Right atrium auricular region (tissue), 2 donors: ENCODE results near the gene ALX3. TPM values are rescaled to one million over a fixed set of nuclear protein-coding genes. Genes with fewer than 3 reads are reported as not detected.

ENCODE experiments used
- DNase-seq: peaks from one replicate; pipeline ENCODE4 v3.0.0-alpha.2; 2019; ENCODE audit warnings: low spot score
- H3K27ac ChIP-seq, 2 donors: fragments of 200-600 bp; sonication (generic); 1 replicate in 1 of 2; 2 replicates in 1 of 2; pipeline ENCODE4 v1.5.1; 2016 to 2019
- H3K27me3 ChIP-seq, 2 donors: fragments of 200-600 bp; sonication (generic); one replicate each; pipeline versions ENCODE4 v1.5.1 to v1.6.0; 2017 to 2019
- H3K36me3 ChIP-seq: fragments of 200-600 bp; sonication (generic); one replicate; pipeline ENCODE4 v1.5.1; 2016
- H3K4me1 ChIP-seq, 2 donors: fragments of 200-600 bp; sonication (generic); one replicate each; pipeline versions ENCODE4 v1.5.1 to v1.6.0; 2017 to 2019
- H3K4me3 ChIP-seq, 2 donors: fragments of 200-600 bp; sonication (generic); 1 replicate in 1 of 2; 2 replicates in 1 of 2; pipeline ENCODE4 v1.5.1; 2017 to 2019; ENCODE audit warnings: mild to moderate bottlenecking in 1 of 2, moderate library complexity in 1 of 2
- H3K9me3 ChIP-seq, 2 donors: fragments of 200-600 bp; sonication (generic); one replicate each; pipeline ENCODE4 v1.5.1; 2019
- total RNA-seq, 2 donors: library from RNA; depleted of rRNA; stranded (reverse); fragments of >200 nt; gene quantifications; one replicate each; pipeline ENCODE4 v1.1.0, GENCODE V29; 2016
- TF ChIP-seq, protein P1 (sequence below), 2 donors: fragments of 200-600 bp; sonication (generic); IDR thresholded peaks; one replicate each; pipeline ENCODE4 v1.5.1; 2019; ENCODE audit warnings: antibody characterized with exemption in 2 of 2

ALX3 gene
- total RNA-seq, 2 donors from 2014 or later: not detected

DNA sequence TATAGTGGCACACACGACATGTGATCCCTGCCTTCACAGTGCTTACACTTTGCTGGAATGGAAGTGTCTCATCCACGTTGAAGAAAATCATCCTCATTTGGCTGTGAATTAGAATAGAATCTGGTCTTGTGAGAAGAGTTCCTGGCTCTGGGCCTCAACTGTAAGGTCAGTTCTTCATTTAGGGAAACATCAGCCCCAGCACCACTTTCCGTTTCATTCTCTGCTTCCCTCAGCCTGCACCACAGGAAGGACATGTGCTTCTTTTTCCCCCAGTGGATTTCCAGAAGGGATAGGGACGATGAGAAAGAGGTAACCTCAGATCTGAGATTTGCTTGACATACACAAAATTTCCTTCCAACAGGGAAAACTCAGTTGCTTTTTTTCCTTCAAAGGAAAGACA, 3.7 kb upstream of the ALX3 start:
- no peak overlapping the region for H3K27ac ChIP-seq
- H3K4me3 ChIP-seq: no peak overlapping the region
- no peaks in the 10 kb centered on the region for H3K9me3 ChIP-seq
- TF ChIP-seq, protein P1, sequence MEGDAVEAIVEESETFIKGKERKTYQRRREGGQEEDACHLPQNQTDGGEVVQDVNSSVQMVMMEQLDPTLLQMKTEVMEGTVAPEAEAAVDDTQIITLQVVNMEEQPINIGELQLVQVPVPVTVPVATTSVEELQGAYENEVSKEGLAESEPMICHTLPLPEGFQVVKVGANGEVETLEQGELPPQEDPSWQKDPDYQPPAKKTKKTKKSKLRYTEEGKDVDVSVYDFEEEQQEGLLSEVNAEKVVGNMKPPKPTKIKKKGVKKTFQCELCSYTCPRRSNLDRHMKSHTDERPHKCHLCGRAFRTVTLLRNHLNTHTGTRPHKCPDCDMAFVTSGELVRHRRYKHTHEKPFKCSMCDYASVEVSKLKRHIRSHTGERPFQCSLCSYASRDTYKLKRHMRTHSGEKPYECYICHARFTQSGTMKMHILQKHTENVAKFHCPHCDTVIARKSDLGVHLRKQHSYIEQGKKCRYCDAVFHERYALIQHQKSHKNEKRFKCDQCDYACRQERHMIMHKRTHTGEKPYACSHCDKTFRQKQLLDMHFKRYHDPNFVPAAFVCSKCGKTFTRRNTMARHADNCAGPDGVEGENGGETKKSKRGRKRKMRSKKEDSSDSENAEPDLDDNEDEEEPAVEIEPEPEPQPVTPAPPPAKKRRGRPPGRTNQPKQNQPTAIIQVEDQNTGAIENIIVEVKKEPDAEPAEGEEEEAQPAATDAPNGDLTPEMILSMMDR (IDR thresholded peaks at IDR 0.05): no peak
- H3K27me3 ChIP-seq: peaks cover 12 to 13% of the 10 kb centered on the region in 2 donors
- peaks cover 0 to 14% of the 10 kb centered on the region in 2 donors for H3K4me1 ChIP-seq
- H3K36me3 ChIP-seq: no peaks in the 10 kb centered on the region
- DNase-seq: no peak

DNA sequence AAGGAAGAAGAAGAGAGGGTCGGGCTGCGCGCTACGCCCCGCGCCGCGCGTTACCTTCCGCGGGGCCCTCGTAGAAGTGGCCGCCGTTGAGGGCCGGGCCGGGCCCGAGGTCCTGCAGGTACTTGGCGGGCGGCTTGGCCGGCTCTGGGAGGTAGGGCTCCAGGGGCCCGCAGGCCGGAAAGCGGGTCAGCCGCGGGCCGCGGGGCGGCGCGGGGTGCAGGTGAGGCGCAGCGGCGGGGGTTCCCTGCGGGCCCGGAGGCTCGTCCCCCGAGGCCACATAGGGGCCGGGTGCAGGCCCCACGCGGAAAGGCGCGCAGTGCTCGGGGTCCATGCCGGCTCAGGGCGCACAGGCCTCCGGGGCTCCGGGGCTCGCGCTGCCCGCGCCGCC, 196 bp downstream of the ALX3 start:
- H3K27ac ChIP-seq: no peak overlapping the region
- H3K4me3 ChIP-seq: peak overlapping the region in 1 of 2 donors; percentile 32
- no peaks in the 10 kb centered on the region for H3K36me3 ChIP-seq
- DNase-seq: no peak
- H3K9me3 ChIP-seq: no peaks in the 10 kb centered on the region
- TF ChIP-seq, protein P1 (IDR thresholded peaks at IDR 0.05): no peak
- H3K27me3 ChIP-seq: peaks cover 31 to 35% of the 10 kb centered on the region in 2 donors
- H3K4me1 ChIP-seq: peaks cover 0 to 31% of the 10 kb centered on the region in 2 donors

DNA sequence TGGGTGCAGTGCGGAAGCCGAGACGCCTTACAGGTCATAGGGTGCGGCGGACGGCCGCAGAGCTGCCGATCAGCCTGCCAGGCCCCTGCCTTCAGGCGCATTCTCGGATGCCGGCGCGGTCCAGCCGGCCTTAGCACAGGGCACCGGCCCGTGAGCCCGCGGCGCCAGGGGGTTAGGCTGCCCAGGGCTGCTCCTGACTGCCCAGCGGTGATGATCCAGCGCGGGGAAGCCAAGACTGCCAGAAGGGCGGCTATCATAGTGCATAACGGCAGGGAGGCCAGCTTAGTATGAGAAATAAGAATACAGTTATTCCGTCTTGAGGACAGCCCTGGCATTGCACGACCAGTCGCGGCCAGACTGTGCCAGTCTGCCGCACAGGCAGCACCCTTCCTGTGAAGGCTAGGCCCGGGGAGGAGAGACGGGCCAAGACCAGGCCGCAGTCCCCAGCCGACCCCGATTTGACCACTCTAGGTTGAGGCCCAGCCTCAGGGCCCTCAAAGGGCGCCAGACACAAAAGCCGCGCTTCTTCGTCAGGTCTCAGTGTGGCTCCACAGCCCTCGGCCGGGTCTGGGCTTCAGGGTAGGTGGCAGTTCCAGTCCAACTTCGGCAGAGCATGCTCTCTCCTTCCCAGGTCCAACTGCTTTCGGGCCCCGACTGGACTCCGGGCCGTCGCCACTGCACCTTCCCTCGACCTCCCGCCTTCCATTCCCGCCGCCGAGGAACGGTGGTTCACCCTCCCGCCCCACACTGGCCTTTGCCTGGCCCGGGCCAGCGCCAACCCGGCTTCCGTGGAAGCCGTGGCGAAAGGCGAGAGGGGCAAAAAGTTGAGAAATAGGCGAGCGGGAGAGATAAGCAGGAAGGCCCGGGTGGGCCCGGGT, 829 bp downstream of the ALX3 start:
- Histone ChIP-seq H3K4me1 (peaks cover 0 to 31% of the 10 kb centered on the region in 2 donors), H3K27ac (no peak overlapping the region), H3K4me3 (peak overlapping the region in 1 of 2 donors; percentile 32), H3K27me3 (peaks cover 31 to 35% of the 10 kb centered on the region in 2 donors), H3K36me3 (no peaks in the 10 kb centered on the region), H3K9me3 (no peaks in the 10 kb centered on the region)
- TF ChIP-seq, protein P1 (IDR thresholded peaks at IDR 0.05): no peak
- no peak for DNase-seq

DNA sequence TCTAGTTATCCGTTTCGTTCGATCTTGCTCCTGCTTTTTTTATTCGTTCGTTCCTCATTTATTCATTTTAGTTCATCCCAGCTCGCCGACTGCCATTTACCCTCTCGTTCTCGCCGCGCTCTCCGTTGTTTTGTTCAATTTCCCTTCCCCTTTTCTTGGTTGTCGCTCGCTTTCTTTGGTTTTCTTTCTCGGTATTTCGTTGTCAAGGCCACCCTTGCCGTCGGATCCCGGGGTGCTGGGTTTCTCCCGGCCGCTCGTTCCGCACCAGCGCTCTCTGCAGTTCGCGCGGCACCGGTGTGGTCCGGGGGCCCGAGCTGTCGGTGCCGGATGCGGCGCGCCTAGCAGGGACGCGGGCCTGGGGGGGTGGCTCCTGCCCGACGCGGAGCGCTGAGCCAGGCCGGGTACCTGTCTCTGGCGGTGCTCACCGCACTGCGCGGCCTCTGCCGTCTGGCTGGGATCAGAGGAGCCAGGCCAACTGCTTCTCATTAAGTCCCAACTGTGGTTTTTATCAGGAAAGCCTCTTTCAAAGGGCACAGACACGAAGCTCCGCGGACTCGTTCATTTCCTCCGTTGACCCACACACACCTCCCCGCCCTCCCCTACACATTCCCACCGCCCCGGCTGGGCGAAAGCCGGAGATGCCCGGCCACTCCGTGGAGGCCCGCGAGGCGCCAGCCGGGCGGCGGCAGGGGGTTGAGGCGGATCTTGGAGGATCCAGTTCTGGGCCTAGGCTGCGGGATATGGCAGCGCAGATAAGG, 1.6 kb downstream of the ALX3 start:
- peak overlapping the region in 1 of 2 donors; percentile 2 for H3K4me3 ChIP-seq
- peaks cover 0 to 31% of the 10 kb centered on the region in 2 donors for H3K4me1 ChIP-seq
- peaks cover 31 to 35% of the 10 kb centered on the region in 2 donors for H3K27me3 ChIP-seq
- TF ChIP-seq, protein P1 (IDR thresholded peaks at IDR 0.05): no peak
- no peak overlapping the region for H3K27ac ChIP-seq
- H3K9me3 ChIP-seq: no peaks in the 10 kb centered on the region
- no peaks in the 10 kb centered on the region for H3K36me3 ChIP-seq
- no peak for DNase-seq

DNA sequence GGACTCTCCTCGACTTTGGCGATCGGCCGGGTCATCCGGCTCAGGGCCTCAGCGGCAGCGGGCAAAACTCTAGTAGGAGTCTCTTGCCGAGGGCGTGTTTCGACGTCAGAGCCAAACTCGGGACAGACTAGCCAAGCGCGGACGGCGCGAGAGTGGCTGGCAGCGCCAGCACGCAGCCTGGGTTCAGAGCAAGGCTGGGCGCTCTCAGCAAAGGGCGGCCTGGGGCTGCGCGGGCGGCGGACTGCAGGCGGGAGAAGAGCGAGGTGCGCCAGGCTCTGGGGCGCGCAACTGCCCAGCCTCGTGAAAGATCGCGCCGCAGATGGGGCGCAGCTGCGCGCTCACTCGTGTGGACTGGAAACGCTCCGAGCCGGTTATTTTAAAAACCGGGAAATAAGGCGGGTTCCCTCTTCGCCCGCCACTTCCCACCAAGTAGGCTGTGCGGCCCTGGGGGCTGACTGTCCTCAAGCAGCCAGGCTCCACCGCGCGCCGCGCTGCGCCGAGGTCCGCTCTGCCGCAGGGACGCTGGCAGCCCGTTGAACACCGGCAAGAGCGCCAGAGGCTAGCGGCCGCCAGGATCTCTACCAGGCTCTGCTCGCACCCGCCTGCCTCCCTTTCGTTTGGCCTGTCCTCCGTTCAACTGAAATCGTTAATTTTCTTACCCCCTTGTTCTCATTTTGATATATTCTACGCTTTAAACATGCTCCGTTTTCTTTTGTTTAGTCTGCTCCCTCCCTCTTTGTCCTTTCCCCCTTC, 2.4 kb downstream of the ALX3 start:
- Histone ChIP-seq H3K4me3 (peak overlapping the region in 1 of 2 donors; percentile 2), H3K4me1 (peaks cover 0 to 31% of the 10 kb centered on the region in 2 donors), H3K27ac (no peak overlapping the region), H3K9me3 (no peaks in the 10 kb centered on the region), H3K27me3 (peaks cover 31 to 35% of the 10 kb centered on the region in 2 donors), H3K36me3 (no peaks in the 10 kb centered on the region)
- TF ChIP-seq, protein P1 (IDR thresholded peaks at IDR 0.05): no peak
- no peak for DNase-seq
